ENCODE data around the gene PRPF6.

PRPF6 gene

GRCh38 chr20:64079273-64080012, 98.5 kb downstream of the PRPF6 start, which contains the start of gene RGS19:
Gene RGS19 (minus strand): TSS chr20:64079518. CDS start chr20:64076886, 2,632 bp downstream.
- Histone ChIP-seq H3K4me1 (ENCODE audit: control insufficient read depth in 1 of 2, insufficient read depth in 2 of 2, low read length in 2 of 2) (peaks cover 8 to 38% of the 10 kb centered on the region in 2 donors), H3K9ac (ENCODE audit: low read depth in 1 of 2, low read length in 2 of 2) (peak within 1 kb of the TSS; percentile 54 to 68), H3K27ac (ENCODE audit: low read depth, low read length) (peak within 1 kb of the TSS; percentile 42), H3K4me3 (ENCODE audit: low read depth in 1 of 2, low read length in 2 of 2) (peak within 1 kb of the TSS; percentile 71), H3K9me3 (ENCODE audit: control insufficient read depth in 1 of 2, low read length in 2 of 2) (no peaks in the 10 kb centered on the region), H3K27me3 (ENCODE audit: control insufficient read depth in 1 of 2, insufficient read depth in 2 of 2, low read length in 2 of 2) (peaks cover 13 to 32% of the 10 kb centered on the region in 2 donors), H3K36me3 (ENCODE audit: control insufficient read depth in 1 of 2, insufficient read depth in 2 of 2, low read length in 2 of 2) (peaks cover 0 to 5% of the 10 kb centered on the region in 2 donors)

GRCh38 chr20:64080013-64080812, 99.3 kb downstream of the PRPF6 start, which contains the start of gene OPRL1:
Gene OPRL1 (plus strand): TSS chr20:64080082. CDS start chr20:64092721, 12,639 bp downstream.
- H3K4me3 ChIP-seq (ENCODE audit: low read depth in 1 of 2, low read length in 2 of 2), result peak within 1 kb of the TSS; percentile 71
- H3K4me1 ChIP-seq (ENCODE audit: control insufficient read depth in 1 of 2, insufficient read depth in 2 of 2, low read length in 2 of 2), result peaks cover 8 to 39% of the 10 kb centered on the region in 2 donors
- peaks cover 15 to 40% of the 10 kb centered on the region in 2 donors for H3K27me3 ChIP-seq (ENCODE audit: control insufficient read depth in 1 of 2, insufficient read depth in 2 of 2, low read length in 2 of 2)
- peaks cover 0 to under 1% of the 10 kb centered on the region in 2 donors for H3K36me3 ChIP-seq (ENCODE audit: control insufficient read depth in 1 of 2, insufficient read depth in 2 of 2, low read length in 2 of 2)
- peak within 1 kb of the TSS; percentile 54 to 68 for H3K9ac ChIP-seq (ENCODE audit: low read depth in 1 of 2, low read length in 2 of 2)
- H3K9me3 ChIP-seq (ENCODE audit: control insufficient read depth in 1 of 2, low read length in 2 of 2), result no peaks in the 10 kb centered on the region
- peak within 1 kb of the TSS; percentile 42 for H3K27ac ChIP-seq (ENCODE audit: low read depth, low read length)

DNA sequence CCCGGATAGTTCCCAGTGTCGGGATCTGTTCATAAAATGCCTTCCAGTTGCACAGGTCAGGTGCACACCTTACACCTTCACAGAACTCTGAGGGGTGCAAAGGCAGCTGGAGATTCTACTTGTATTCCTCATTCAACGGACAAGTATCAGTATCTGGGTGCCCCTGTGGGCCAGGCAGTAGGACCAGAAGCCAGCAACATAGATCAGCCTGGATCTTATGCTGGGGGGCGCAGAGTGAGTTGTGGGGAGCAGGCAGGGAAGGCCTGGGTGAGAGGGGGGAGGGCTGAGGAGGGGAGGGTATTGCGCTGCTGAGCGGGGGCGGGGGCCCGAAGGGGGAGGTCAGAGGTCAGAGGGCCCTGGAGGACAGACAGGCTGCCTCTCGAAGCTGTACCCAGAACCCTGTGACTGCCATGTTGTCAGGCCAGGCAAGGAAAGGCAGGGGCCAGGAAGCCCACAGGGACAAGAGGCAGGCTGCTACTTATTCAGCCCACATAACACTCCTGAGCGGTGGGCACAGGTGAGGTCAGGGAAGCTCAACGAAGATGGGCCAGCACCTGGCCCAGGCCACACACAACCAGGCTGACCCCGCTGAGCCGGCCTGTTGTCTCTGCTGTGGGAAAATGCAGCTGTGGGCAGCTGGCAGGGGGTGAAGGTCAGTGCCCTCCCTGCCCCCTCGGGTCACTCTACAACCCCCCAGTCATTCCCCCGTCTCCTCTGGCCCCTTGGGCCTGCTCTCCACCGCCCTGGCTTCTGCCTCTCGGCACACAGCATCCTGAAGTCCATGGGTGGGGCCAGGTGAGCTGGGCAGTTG, 100.1 kb downstream of the PRPF6 start:
- peaks cover 8 to 39% of the 10 kb centered on the region in 2 donors for H3K4me1 ChIP-seq (ENCODE audit: control insufficient read depth in 1 of 2, insufficient read depth in 2 of 2, low read length in 2 of 2)
- H3K9ac ChIP-seq (ENCODE audit: low read depth in 1 of 2, low read length in 2 of 2), result no peak overlapping the region
- H3K4me3 ChIP-seq (ENCODE audit: low read depth in 1 of 2, low read length in 2 of 2), result peak overlapping the region in 1 of 2 donors; percentile 57
- H3K36me3 ChIP-seq (ENCODE audit: control insufficient read depth in 1 of 2, insufficient read depth in 2 of 2, low read length in 2 of 2), result no peaks in the 10 kb centered on the region
- H3K9me3 ChIP-seq (ENCODE audit: control insufficient read depth in 1 of 2, low read length in 2 of 2), result no peaks in the 10 kb centered on the region
- no peak overlapping the region for H3K27ac ChIP-seq (ENCODE audit: low read depth, low read length)
- H3K27me3 ChIP-seq (ENCODE audit: control insufficient read depth in 1 of 2, insufficient read depth in 2 of 2, low read length in 2 of 2), result peaks cover 20 to 44% of the 10 kb centered on the region in 2 donors

- Histone ChIP-seq H3K4me1 (ENCODE audit: control insufficient read depth in 1 of 2, insufficient read depth in 2 of 2, low read length in 2 of 2) (peaks cover 8 to 39% of the 10 kb centered on the region in 2 donors), H3K27me3 (ENCODE audit: control insufficient read depth in 1 of 2, insufficient read depth in 2 of 2, low read length in 2 of 2) (peaks cover 22 to 49% of the 10 kb centered on the region in 2 donors), H3K9ac (ENCODE audit: low read depth in 1 of 2, low read length in 2 of 2) (no peak overlapping the region), H3K27ac (ENCODE audit: low read depth, low read length) (no peak overlapping the region), H3K36me3 (ENCODE audit: control insufficient read depth in 1 of 2, insufficient read depth in 2 of 2, low read length in 2 of 2) (no peaks in the 10 kb centered on the region), H3K9me3 (ENCODE audit: control insufficient read depth in 1 of 2, low read length in 2 of 2) (no peaks in the 10 kb centered on the region), H3K4me3 (ENCODE audit: low read depth in 1 of 2, low read length in 2 of 2) (no peak overlapping the region)
Measured at GRCh38 chr20:64081624-64081964, 100.7 kb downstream of the PRPF6 start.

GRCh38 chr20:64082126-64082731, 101.3 kb downstream of the PRPF6 start:
- Histone ChIP-seq H3K4me1 (ENCODE audit: control insufficient read depth in 1 of 2, insufficient read depth in 2 of 2, low read length in 2 of 2) (peaks cover 8 to 39% of the 10 kb centered on the region in 2 donors), H3K9ac (ENCODE audit: low read depth in 1 of 2, low read length in 2 of 2) (no peak overlapping the region), H3K27ac (ENCODE audit: low read depth, low read length) (no peak overlapping the region), H3K4me3 (ENCODE audit: low read depth in 1 of 2, low read length in 2 of 2) (no peak overlapping the region), H3K27me3 (ENCODE audit: control insufficient read depth in 1 of 2, insufficient read depth in 2 of 2, low read length in 2 of 2) (peaks cover 22 to 53% of the 10 kb centered on the region in 2 donors), H3K36me3 (ENCODE audit: control insufficient read depth in 1 of 2, insufficient read depth in 2 of 2, low read length in 2 of 2) (no peaks in the 10 kb centered on the region), H3K9me3 (ENCODE audit: control insufficient read depth in 1 of 2, low read length in 2 of 2) (no peaks in the 10 kb centered on the region)
